H1 (cell line): ENCODE data around the gene RIN1. TPM values are rescaled to one million over a fixed set of nuclear protein-coding genes. Genes with fewer than 3 reads are reported as not detected.

Experiments
- CREB1 ChIP-seq: IDR thresholded peaks from 2 replicates; pipeline ENCODE4 v1.6.1; 2012; ENCODE audit warnings: inconsistent platforms
- EGR1 ChIP-seq: IDR thresholded peaks from 2 replicates; pipeline ENCODE4 v1.6.1; 2011; ENCODE audit warnings: low read depth, low read length, borderline replicate concordance
- FOSL1 ChIP-seq: IDR thresholded peaks from 2 replicates; pipeline ENCODE4 v1.6.1; 2011; ENCODE audit warnings: mild to moderate bottlenecking, low read depth, low read length, moderate library complexity; ENCODE audit not compliant: insufficient read depth
- GABPA ChIP-seq: IDR thresholded peaks from 2 replicates; pipeline ENCODE4 v1.6.1; 2011; ENCODE audit warnings: mild to moderate bottlenecking, low read length, moderate library complexity, borderline replicate concordance; ENCODE audit not compliant: insufficient read depth
- KDM1A ChIP-seq: fragments of 200-600, 300-600 bp; sonication (generic); IDR thresholded peaks from 2 replicates; pipeline ENCODE4 v1.7.1; 2016; ENCODE audit warnings: mild to moderate bottlenecking, low read length, borderline replicate concordance
- KDM4A ChIP-seq: IDR thresholded peaks from one replicate; pipeline ENCODE4 v1.7.1; 2012; ENCODE audit warnings: low read depth, mild to moderate bottlenecking, moderate library complexity, low read length, inconsistent platforms; ENCODE audit not compliant: severe bottlenecking
- MAFK ChIP-seq: IDR thresholded peaks from 2 replicates; pipeline ENCODE4 v1.6.1; 2012; ENCODE audit warnings: low read depth, mild to moderate bottlenecking, improper control_type of control experiment, low read length
- NRF1 ChIP-seq: IDR thresholded peaks from 2 replicates; pipeline ENCODE4 v1.6.1; 2011; ENCODE audit warnings: mild to moderate bottlenecking, low read depth, low read length, improper control_type of control experiment
- POLR2A ChIP-seq, 2 experiments: IDR thresholded peaks; 1 replicate in 1 of 2; 2 replicates in 1 of 2; pipeline ENCODE4 v1.6.1; 2011; ENCODE audit warnings: low read depth in 2 of 2, low read length in 2 of 2, mild to moderate bottlenecking in 2 of 2; ENCODE audit errors: control extremely low read depth in 1 of 2
- POLR2AphosphoS5 ChIP-seq: IDR thresholded peaks from 2 replicates; pipeline ENCODE4 v1.6.1; 2011; ENCODE audit warnings: low read depth, low read length
- RAD21 ChIP-seq, 2 experiments: IDR thresholded peaks in 1 of 2; conservative IDR thresholded peaks in 1 of 2; 2 replicates each; pipeline ENCODE4 v1.6.1; 2011; ENCODE audit warnings: low read depth in 2 of 2, low read length in 2 of 2, improper control_type of control experiment in 1 of 2, inconsistent platforms in 1 of 2, mild to moderate bottlenecking in 1 of 2, moderate library complexity in 1 of 2
- RFX5 ChIP-seq: IDR thresholded peaks from 2 replicates; pipeline ENCODE4 v1.6.1; 2011; ENCODE audit warnings: low read depth, low read length, improper control_type of control experiment, borderline replicate concordance
- SIX5 ChIP-seq: IDR thresholded peaks from 2 replicates; pipeline ENCODE4 v1.6.1; 2011; ENCODE audit warnings: mild to moderate bottlenecking, low read depth, low read length
- SP1 ChIP-seq: IDR thresholded peaks from 2 replicates; pipeline ENCODE4 v1.6.1; 2011; ENCODE audit warnings: low read depth, low read length
- SP2 ChIP-seq: IDR thresholded peaks from 2 replicates; pipeline ENCODE4 v1.6.1; 2012; ENCODE audit warnings: mild to moderate bottlenecking, low read length, inconsistent platforms
- TCF12 ChIP-seq: IDR thresholded peaks from 2 replicates; pipeline ENCODE4 v1.6.1; 2011; ENCODE audit warnings: low read depth, mild to moderate bottlenecking, low read length
- TEAD4 ChIP-seq: IDR thresholded peaks from 2 replicates; pipeline ENCODE4 v1.6.1; 2012; ENCODE audit warnings: low read depth, low read length, inconsistent platforms, mixed read lengths
- polyA plus RNA-seq, 7 experiments: library from polyadenylated mRNA; depleted of rRNA in 3 of 7; stranded (reverse) in 5 of 7; unstranded in 2 of 7; fragments of >200 nt in 5 of 7; fragments of 200-250 nt in 2 of 7; gene quantifications; 1 replicate in 5 of 7; 2 replicates in 1 of 7; 4 replicates in 1 of 7; pipeline versions ENCODE4 v1.2.1 to v1.2.3, GENCODE V29; 2011 to 2013; ENCODE audit warnings: missing spikeins in 2 of 7, mixed read lengths in 2 of 7
- total RNA-seq: library from RNA; stranded (reverse); fragmentation: NEBNext Ultra II Directional; extraction: Animal tissue kit (Norgen Biotek cat#: 25700); gene quantifications from 2 replicates; pipeline ENCODE4 v1.2.1, GENCODE V29; 2021
- TF ChIP-seq, protein P1 (sequence below): IDR thresholded peaks from 2 replicates; pipeline ENCODE4 v1.6.1; 2012; ENCODE audit warnings: low read length, inconsistent platforms

The RIN1 gene
- total and polyA plus RNA-seq, 2 of the 8 experiments (the other 6 are each of a cell fraction or from before 2014, with no cell fraction given) = 2.5 to 5.4 TPM

DNA sequence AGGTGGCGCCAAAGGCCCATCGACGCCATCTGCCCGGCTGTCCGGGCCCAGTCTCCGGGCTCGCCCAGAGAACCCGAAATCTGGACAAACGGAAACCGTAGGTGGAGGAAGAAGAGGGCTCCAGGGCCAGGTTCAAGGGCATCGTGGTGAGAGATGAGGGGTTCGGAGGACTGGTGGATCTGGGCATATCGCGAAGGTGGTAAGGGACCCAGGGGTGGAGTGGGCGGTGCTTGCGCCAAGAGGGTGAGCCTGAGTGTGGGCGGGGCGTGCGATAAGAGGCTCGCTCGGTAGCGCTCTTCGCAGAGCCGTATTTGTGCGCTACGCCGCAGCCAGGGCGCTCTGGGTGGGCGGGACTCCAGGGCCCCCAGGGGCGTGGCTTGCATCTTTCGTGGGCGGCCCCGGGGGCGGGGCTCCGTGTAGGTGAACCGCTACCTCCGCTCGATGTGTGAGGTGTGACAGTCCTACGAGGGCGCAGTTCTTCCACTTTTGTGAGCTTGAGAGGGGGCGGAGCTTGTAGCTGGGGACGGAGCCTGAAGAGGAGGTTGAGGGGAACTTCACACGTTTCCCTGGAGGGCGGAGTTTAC is 24.2 kb downstream of the RIN1 start (continued):
- TF ChIP-seq SP2 (no peak), SIX5 (no peak), RAD21 (IDR thresholded peaks at IDR 0.05 in 1 of 2, conservative IDR thresholded peaks at IDR 0.05 in 1 of 2; ENCODE audit: low read depth in 2 of 2, low read length in 2 of 2) (peak; percentile 92 to 93), EGR1 (no peak), TEAD4 (no peak), MAFK (no peak), KDM4A (peak; percentile 74), POLR2A (IDR thresholded peaks at IDR 0.05; ENCODE audit: control extremely low read depth in 1 of 2, low read depth in 2 of 2, low read length in 2 of 2) (peak in 1 of 2 experiments; percentile 35; a peak in 1 of 3 replicates), POLR2AphosphoS5 (no peak; the same call in 1 of the 2 replicates), FOSL1 (no peak), KDM1A (peak; percentile 41; the same call in 1 of the 2 replicates), TCF12 (no peak), SP1 (no peak), RFX5 (no peak), CREB1 (peak; percentile 61), GABPA (no peak), NRF1 (no peak)
- TF ChIP-seq, protein P1, sequence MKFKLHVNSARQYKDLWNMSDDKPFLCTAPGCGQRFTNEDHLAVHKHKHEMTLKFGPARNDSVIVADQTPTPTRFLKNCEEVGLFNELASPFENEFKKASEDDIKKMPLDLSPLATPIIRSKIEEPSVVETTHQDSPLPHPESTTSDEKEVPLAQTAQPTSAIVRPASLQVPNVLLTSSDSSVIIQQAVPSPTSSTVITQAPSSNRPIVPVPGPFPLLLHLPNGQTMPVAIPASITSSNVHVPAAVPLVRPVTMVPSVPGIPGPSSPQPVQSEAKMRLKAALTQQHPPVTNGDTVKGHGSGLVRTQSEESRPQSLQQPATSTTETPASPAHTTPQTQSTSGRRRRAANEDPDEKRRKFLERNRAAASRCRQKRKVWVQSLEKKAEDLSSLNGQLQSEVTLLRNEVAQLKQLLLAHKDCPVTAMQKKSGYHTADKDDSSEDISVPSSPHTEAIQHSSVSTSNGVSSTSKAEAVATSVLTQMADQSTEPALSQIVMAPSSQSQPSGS = peak; percentile 69; the same call in 1 of the 2 replicates
